ENCODE results near the gene SART1. TPM values are rescaled to one million over a fixed set of nuclear protein-coding genes. Genes with fewer than 3 reads are reported as not detected.
A peak's percentile ranks its signal among the peaks of the same experiment; 100 is the strongest.

Gene SART1
- total RNA-seq, 1 donor from 2014 or later, result 28.8 TPM

GRCh38 chr11:65954771-65955170 lies 6.8 kb upstream of the SART1 start:
- H3K4me3 ChIP-seq (ENCODE audit: low read depth, low read length), result no peak overlapping the region
- no peak for TF ChIP-seq CTCF (conservative IDR thresholded peaks at IDR 0.05; ENCODE audit: low read depth, low read length)
- no peak for DNase-seq (ENCODE audit: low read depth)

GRCh38 chr11:65958291-65958690 lies 3.2 kb upstream of the SART1 start:
- H3K4me3 ChIP-seq (ENCODE audit: low read depth, low read length), result no peak overlapping the region
- DNase-seq (ENCODE audit: low read depth), result no peak
- TF ChIP-seq CTCF (conservative IDR thresholded peaks at IDR 0.05; ENCODE audit: low read depth, low read length), result no peak

GRCh38 chr11:65958774-65959420 lies 2.6 kb upstream of the SART1 start:
- H3K4me3 ChIP-seq (ENCODE audit: low read depth, low read length), result no peak overlapping the region
- TF ChIP-seq CTCF (conservative IDR thresholded peaks at IDR 0.05; ENCODE audit: low read depth, low read length), result no peak
- no peak for DNase-seq (ENCODE audit: low read depth)

GRCh38 chr11:65960824-65961266 lies 689 bp upstream of the SART1 start:
- H3K4me3 ChIP-seq (ENCODE audit: low read depth, low read length), result peak overlapping the region; percentile 75
- no peak for TF ChIP-seq CTCF (conservative IDR thresholded peaks at IDR 0.05; ENCODE audit: low read depth, low read length)
- DNase-seq (ENCODE audit: low read depth), result no peak

- DNase-seq (ENCODE audit: low read depth), result no peak
- peak overlapping the region; percentile 75 for H3K4me3 ChIP-seq (ENCODE audit: low read depth, low read length)
- no peak for TF ChIP-seq CTCF (conservative IDR thresholded peaks at IDR 0.05; ENCODE audit: low read depth, low read length)
Measured at GRCh38 chr11:65962141-65962564, 619 bp downstream of the SART1 start.

GRCh38 chr11:65964906-65965305 lies 3.4 kb downstream of the SART1 start:
- no peak for TF ChIP-seq CTCF (conservative IDR thresholded peaks at IDR 0.05; ENCODE audit: low read depth, low read length)
- no peak for DNase-seq (ENCODE audit: low read depth)
- no peak overlapping the region for H3K4me3 ChIP-seq (ENCODE audit: low read depth, low read length)
